Measurements from ENCODE around the gene KBTBD13.
"Not testable (repeated sequence)": the region's sequence is repeated elsewhere in the genome, so short reads cannot be mapped to it uniquely, and the experiment has no call there.

KBTBD13 gene

DNA sequence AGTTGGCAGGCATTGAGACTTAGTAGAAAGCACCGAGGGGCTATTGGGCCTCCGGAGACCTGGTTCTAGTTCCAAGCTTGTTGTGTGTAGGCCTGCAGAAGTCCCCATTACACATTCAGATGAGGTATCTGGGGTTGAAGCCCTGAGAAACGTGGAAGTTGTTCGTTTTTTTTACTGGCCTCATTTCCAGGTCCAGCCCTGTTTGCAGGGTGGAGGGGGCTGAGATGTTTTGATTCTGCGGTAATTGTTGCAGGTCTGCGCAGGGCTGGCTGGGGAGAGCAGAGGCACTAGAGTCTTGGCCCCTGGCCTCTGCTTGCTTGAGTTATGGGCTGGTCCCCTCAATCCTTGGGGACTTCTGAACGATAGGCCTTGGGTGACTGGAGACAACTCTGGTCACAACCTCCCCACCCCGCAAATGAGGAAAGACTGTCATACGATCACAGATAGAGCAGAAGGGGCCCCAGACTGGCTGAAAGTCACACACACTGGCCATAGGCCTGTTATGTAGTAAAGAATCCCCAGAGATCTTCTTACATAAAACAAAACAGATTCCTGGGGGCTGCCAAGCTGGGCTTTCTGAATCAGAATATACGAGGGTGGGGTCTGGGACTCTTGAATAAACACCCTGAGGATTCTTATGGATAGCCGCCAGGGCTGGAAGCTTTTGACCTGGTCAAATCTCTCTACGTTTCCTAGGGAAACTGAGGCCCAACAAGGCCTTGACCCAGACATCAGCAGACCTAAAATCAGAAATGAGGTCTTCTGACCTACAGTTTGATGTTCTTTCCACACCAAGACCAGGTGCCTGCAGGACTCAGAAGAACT, 15.6 kb downstream of the KBTBD13 start:
- DNase-seq: no peak

DNA sequence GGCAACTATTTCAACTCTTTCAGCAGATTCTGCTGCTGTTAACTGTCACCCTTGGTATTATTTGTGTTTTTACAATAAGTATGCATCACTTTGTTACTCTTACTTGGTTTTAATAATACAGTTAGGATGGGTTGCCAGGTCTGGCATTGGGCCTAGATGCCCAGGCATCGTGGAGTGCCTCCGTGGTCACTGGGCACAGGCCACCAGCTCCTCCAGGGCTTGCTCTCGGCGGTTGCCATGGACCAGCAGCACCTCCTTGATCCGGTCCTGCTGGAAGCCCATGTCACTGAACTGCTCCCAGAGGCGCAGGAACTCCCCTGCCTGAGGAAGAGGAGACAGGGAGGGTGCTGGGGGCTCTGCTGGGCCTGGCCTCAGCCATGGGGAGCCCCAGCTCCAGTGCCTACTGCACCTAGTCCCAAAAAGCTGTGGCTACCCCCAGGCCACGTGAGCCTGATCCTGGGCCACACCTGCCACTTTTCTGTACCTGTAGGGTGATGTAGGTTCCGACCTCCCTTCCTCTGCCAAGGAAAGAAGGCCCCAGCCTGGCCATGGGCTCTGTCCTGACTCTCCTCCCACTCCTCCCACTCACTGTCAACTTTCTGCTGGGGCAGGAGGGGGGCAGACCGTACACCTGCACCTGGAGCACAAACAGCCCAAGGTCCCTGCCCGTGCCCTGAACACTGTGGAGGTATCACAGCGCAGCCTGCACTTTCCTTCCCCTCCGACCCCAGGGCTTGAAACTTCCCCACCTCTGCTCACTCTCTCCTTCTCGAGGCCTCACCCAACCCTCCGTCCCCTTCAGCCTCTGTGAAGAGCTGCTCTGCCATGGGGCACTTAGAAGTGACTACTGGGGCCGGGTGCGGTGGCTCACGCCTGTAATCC, 16.6 kb downstream of the KBTBD13 start:
- DNase-seq: no peak

DNA sequence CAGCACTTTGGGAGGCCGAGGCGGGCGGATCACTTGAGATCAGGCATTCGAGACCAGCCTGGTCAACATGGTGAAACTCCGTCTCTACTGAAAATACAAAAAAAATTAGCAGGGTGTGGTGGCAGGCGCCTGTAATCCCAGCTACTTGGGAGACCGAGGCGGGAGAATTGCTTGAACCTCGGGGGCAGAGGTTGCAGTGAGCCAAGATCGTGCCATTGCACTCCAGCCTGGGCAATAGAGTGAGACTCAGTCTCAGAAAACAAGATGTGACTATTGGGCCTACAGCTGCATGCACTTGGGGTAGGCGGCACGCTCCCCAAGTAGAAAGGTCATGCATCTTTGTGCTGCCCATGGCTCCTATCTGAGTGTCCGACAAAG, 17.2 kb downstream of the KBTBD13 start:
- DNase-seq: not testable (repeated sequence)

DNA sequence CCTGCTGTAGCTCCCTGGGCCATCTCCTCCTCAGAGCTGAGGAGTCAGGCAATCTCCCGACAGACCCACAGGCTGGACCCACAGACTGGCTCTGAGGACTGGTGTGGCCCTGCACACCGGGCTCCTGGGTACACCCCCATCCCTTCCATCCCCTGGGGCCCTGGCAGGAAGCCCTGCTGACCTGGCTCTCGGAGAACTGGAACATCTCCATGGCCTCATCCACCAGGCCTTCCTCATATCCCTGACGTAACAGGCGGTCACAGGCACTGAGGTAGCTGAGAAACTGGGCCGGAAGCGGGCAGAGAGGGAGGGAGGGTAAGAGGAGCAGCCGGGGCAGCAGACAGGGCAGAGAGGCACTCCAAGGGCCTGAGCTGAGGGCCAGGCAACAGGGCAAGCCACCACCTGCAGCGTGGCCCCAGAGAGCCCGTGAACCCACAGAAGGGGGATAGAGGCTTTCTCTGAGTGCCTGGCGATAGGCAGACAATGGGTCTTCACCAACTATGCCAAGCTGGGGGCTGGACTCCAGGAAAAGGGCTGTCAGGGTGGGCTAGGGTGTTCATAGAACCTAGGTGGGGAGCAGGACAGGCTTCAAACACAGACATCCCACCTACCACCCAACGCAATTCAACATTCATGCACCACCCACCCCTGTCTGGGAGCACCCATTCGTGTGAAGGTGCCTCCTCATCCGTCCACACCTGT, 17.9 kb downstream of the KBTBD13 start:
- DNase-seq: no peak

DNA sequence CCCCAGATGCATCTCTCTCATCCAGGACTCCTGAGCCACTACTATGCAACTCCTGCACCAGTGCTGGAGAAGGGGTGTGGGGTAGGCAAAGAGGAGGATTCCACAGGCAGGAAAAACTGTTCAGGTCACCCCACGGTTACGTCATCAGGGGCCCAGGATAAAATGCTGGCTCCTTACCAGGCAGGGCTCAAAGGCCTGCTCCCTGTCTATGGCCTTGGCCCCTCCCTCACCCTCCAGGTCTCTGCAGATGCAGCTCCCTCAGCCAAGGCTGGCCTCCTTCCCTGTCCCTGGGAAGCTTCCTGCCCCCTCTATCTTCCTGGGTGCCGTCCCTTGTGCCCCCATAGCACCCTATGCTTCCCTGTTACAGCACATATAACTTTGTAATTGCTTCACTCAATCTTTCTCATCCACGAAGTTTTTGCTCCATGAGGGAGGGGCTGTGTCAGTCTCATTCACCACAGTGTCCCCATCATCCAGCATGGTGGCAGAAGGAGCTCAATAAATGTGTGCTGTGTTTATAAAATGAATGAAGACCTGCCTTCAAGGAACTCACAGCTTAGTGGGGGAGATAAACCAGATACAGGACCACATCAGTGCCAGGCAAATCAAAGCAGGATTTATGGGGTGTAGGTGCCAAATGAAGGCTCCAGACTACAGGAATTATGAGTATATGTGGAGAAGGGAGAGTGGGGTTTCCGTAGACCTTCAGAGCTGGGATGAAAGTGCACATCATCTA, 18.6 kb downstream of the KBTBD13 start:
- DNase-seq: no peak

DNA sequence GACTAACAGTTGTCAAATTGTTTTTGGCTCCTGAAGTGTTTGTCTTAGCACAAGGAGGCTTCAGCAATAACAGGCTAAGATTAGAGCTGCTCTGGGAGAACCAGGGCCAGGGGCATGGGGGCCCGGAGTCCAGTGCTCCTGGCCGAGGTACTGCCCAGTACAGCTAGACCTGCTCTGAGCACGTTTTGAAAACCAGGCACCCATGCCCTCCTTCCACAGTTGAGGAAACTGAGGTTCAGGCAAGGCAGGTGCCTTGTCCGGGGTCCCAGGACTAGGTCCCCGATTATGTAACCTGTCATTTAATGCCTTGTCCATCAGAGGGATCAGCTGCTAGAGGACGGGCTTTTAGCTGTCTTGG, 19.2 kb downstream of the KBTBD13 start:
- no peak for DNase-seq

DNA sequence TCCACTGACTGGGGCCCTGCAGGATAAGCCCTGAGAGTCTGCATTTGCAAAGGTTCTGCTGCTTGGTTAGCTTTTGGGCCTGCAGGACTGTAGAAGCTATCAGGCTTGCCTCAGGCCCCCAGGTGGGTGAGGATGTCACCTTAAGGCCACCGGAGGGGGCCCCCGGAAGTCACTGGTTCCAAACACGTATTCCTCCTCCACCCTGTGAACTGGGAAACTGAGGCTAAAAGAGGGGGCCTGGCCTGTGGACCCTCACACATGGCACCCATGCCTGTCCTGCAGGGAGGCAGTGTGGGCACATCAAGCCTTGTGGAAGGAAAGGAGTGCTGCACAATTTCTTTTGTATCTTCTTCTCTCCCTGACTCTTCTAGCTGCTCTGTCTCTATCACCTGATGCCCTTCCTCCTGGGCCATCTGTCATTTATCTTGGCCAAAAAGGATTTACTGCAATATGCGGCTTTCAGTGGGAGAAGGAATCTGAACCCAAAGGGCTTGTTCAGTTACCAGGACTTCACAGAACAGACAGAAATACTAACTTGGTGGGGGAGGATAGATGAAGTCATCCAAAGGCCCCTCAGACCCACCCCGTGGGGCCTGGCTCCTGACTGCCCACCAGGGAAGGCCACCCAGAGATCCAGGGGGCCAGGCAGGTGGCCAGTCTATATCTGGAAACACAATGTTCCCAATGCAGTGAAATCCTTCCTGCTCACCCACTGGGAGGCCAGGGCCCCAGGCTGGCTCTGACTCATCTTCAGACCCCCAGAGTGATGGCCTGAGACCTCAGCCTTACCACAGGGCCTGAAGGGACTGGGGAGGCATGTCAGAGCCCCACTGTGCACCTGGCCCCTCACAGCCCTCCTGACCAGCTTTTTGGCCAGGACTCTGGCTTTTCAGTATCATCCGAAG, 20.2 kb downstream of the KBTBD13 start:
- no peak for DNase-seq

DNA sequence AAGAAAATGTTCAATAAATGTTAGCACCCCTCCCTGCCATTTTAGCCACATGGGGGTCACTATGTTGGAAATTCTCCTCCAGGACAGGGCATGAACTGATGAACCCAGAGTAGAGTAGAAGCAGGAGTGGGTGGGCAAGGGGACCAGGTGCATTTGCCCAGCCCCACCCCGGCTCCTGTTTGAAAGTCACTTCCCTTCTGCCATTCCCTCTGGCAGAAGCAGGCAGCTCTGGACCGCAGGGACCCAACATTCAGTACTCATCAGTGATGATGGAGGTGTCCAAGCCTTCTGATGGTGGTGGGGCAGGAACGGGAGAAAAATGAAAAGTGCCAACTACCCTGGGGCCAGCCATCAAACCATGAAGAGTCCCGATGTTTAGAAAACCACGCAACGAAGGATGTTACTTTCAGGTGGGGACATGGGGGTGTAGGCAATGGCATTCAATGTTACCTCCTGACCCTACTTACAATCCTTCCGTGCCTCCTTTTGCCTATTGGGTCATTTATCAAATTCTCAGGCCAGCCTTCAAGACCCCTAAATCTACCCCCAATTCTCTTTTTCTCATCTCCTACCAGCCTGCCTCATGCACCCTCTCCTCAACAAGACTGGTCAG, 21.2 kb downstream of the KBTBD13 start:
- DNase-seq: no peak

DNA sequence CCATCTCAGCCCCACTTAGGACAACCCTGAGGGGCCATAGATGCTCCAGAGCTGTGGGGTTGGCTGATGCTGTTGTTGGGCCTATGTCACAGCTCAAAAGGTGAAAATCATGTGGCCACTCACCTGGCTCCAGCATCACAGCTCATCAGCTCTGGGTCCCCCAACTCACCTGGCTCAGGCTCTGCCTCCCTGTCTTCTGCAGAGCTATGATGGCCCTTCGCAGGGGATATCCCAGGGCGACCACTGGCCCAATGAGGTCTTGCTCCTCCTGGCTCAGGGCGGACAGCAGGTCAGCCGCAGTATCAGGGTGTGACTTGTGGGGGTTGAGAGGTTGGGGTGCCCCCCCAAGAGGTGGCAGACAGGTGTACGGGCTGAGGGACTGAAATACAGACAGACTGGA, 22.8 kb downstream of the KBTBD13 start:
- no peak for DNase-seq

DNA sequence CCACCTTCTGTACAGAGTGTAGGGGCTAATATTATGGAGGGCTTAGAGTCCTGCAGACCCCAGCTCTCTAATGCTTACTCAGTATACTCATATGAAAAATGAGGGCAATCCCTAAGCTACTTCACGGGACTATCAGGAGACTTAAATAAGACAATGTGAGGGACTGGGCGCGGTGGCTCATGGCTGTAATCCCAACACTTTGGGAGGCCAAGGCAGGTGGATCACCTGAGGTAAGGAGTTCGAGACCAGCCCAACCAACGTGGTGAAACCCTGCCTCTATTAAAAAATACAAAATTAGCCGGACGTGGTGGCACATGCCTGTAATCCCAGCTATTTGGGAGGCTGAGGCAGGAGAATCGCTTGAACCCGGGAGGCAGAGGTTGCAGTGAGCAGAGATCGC, 23.3 kb downstream of the KBTBD13 start:
- DNase-seq: not testable (repeated sequence)

DNA sequence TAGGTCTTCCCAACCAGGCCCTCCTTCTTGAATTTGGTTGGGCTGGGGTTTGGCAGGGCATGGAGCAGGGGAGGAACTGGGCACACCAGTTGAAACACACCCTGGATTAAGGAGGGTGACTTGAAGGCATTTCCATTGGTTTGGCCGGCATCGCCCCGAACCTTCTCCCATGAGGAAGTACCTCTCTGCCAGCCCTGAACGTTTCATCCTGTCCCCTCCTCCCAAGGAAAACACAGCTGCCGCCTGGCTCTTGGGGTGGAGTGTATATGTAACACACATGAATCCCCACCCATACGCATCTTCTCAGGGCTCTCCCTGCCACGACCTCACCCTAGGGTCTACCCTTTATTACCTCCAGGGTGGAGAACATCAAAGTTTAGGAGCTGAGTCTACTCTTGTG, 23.9 kb downstream of the KBTBD13 start:
- no peak for DNase-seq

DNA sequence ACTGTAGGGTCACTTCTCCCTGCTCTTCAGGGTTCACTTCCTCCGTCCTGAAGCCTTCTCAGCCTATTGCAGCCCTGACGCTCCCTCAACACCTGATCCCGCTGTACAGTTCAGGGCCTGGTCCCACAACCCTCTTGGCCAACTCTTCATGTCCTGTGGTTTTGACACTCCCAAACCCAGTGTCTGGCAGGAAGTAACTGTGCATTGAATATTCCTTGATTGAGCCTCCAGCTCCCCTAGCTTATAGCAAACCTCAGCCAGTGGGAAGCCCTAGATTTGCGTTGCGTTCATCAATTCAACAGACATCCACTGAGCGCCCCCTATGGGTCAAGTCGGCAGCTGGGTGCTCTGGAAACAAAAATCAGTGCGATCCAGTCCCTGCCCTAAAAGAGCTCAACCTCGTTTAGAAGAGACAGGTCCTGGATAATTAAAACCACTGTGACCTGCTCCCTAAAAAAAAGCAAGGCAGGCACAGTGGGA, 24.9 kb downstream of the KBTBD13 start:
- DNase-seq: peak; percentile 50

DNA sequence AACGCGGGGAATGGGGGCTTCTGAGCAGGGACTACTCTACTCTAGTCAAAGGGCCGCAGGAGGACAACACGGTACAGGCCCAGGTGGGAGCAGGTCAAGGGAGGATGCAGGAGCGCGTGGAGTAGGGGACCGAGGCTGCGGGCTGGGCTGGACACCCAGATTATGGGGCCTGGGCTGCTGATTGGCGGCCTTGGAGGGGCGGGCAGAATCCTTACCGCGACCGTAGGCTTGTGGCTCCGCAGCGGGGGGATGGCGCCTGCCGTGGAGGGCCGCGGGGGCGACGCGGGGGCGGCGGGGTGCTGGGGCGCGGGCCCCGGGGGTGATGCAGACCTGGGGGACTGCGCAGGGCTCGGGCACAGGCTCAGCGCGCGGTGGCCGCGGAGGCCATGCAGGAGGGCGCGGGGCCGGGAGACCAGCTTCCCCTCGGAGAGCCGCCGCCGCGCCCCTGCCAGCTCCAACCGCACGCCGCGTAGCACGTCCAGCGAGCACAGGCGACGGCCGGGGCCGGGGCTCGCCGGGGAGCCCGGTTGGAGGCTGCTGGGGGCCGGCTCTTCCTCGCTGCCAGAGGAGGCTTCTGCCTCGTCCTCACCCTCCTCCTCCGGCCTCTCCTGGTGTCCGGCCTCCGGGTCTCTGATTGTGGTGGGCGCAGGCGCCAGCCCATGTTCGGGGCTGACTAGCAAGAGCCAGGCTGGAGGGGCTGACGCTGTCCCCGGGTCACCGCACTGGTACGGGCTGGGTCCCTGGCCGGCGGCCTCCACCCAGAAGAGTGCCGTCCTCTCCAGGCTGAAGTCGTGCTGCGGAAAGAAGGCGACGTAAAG, 25.6 kb downstream of the KBTBD13 start:
- DNase-seq: no peak

DNA sequence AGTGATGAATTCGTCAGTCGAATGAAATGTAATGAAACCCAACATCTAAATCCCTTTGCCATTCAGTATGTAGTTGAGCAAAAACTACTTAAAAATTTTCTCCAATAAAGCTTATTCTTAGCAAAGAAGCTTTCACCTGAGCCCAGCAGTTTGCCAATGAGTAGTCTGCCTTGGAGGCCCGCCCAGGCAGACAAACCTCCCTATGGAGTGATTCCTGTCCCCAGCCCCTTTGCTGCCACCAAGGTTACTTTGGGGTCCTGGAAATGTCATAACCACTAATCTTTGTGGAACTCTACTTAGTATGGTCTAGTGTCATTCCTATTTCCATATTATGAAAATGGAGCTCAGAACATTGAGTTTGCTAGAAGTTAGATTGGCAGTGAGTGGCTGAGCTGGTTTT, 26.4 kb downstream of the KBTBD13 start:
- no peak for DNase-seq

DNA sequence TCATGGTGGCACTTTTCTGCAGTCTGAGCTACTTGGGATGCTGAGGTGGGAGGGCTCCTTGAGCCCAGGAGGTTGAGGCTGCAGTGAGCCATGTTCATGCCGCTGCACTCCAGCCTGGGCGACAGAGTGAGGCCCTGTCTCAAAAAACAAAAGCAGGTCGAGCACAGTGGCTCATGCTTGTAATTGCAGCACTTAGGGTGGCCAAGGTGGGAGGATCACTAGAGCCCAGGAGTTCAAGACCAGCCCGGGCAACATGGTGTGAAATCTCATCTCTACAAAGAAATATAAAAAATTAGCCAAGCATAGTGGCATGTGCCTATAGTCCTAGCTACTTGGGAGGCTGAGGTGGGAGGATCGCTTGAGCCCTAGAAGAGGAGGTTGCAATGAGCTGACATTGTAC, 28.5 kb downstream of the KBTBD13 start:
- no peak for DNase-seq

DNA sequence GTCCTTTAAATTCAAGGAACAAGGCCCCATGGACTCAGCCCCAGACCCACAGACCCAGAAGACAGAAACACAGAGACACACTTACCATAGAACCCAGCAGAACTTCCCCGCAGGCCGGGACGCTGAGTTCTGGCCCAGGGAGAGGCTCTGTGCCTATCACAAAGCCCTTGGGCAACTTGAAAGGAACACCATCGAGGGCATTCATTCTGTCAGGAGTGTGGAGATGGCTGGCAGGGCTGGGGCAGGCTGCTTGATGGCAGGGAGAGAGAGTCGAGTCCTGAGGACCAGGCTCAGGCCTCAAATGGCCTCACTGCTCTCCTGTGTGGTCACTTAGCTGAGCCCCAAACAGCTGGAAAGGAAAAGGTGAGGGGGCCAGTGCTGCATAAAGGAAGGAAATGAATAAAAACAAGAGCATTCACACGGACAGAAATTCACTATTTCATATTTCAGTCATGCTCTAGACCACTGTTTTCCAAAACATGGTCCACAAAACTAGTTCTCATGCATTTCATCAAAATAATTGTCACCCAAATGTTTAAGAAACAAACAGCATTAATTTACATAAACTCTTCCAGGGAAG, 29.6 kb downstream of the KBTBD13 start:
- peak; percentile 20 for DNase-seq

DNA sequence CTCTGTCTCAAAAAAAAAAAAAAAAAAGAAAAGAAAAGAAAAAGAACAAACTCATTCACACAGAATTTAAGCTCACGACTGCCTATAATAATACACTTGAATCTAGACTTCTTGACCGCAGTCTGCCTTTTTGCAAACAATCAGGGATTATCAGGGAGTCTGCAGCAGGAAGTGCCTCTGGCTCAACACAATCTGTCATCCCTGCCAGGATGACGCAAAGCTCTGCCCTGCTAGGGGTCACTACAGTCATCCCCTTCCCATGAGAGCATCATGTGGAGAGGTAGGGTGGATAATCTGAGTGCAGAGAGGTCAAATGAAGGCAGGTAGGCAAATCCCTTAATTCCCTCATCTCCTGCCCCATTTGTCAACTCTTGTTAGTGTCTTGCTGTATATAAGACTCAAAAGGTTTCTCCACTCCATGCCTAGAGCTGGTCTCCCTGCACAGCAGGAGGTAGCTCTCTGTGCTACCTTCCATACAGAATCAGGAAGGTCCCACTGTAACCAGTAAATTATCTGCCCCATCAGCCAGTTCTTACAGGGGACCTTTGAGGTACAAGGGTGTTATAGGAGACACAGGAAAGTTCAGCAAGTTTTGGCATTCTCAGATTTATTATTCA, 34.2 kb downstream of the KBTBD13 start:
- DNase-seq: no peak

DNA sequence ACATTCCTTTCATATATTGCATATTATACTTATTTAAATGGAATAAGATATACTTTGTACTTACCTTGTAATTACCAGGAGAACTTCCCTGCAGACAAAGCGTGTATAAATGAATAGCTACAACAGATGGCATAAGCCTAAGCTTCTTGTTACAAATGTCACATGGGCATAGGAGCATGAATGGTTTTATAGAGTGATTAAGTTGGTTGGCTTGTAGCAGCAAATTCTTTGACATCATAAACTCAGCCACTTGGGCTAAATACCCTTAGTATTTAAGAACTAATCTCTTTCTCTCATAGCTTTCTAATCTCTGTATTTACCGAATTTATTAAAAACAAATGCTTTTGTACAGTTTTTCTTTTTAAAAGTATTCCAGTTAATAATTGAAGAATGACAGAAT, 38.5 kb downstream of the KBTBD13 start, which contains the start of gene UBAP1L:
Gene UBAP1L, minus strand, starts transcription at position 115 of the 400 bp plus-strand sequence. CDS start 8,985 bp downstream, outside the sequence.
- no peak for DNase-seq

DNA sequence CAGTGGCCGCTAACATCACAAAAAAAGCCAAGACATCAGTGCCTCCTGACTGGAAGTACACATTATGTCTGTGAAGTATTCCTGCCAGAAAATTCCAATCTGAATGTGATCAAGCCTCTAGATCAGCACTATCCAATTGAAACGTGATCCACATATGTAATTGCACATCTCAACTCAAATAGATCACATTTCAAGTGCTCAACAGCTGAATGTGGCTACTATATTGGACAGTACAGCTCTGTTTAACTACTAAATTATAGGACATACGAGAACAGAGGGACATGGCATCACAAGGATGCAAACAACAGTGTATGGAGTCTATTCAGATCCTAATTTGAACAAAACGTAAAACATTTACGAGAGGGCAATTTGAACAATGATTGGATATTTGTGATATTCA, 39.0 kb downstream of the KBTBD13 start:
- DNase-seq: no peak
